Measurements from ENCODE around the gene QPCTL.
"Not testable (repeated sequence)": the region's sequence is repeated elsewhere in the genome, so short reads cannot be mapped to it uniquely, and the experiment has no call there.

Gene QPCTL

DNA sequence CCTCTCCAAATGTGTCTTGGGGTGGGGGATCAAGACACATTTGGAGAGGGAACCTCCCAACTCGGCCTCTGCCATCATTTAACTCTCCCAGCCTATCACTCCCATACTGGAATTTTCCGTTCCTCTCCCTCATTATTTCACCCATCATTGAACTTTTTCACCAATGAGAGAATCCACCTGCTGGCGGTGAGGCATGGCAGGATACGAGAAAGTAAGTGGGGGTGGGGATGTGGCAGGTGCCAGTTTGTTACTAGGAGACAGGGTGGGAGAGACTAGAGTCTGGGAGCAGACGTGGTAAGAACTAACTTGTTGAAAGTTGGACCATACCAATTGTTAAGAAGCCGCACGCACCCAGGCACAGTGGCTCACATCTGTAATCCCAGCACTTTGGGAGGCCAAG lies 17.5 kb upstream of the QPCTL start:
- in situ Hi-C loops (cut with MboI; ENCODE audit: low sequenced_read_pairs) = no loop called here

DNA sequence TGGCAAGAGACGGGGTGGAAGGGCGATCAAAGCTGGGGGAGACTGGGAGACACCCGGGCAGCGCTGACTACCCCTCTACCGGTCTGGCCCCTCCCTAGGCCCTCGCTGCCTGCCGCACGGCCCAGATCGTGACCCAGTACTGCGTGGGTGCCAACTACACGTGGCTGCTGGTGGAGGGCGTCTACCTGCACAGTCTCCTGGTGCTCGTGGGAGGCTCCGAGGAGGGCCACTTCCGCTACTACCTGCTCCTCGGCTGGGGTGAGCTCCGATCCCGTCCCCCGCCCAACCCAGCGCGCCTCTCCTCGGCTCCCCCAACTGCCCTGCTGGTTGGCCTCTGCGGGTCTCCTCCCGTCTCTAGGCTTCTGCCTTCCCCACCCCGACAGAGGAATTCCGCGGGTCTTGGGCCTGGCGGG lies 15.6 kb upstream of the QPCTL start:
- in situ Hi-C loops (cut with MboI; ENCODE audit: low sequenced_read_pairs) = no loop called here

DNA sequence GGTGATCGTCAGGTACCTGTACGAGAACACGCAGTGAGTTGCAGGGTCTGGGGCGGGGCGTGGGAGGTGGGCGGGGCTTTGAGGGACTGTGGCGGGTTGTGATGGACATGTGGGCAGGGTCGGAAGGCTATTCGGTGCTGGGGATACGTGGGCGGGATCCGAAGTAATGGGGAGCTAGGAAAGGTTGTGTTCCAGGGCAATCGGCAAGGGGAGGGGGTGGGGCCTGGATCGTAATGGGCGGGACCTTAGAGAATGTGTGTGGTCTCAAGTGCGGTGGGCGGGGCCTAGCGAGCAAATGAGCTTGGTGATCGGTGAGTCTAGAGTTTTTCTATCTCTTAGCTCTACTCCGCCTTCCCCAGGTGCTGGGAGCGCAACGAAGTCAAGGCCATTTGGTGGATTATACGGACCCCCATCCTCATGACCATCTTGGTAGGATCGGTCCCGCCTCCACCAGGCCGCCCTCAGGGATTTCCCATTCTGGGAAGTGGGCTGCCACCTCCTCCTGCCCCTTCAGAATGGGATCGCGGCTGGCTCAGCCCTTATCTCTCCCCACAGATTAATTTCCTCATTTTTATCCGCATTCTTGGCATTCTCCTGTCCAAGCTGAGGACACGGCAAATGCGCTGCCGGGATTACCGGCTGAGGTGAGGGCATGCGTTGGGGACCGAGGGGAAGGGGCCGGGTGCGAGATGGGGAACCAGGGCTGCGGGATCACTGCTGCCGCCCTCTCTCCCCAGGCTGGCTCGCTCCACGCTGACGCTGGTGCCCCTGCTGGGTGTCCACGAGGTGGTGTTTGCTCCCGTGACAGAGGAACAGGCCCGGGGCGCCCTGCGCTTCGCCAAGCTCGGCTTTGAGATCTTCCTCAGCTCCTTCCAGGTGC lies 14.9 kb upstream of the QPCTL start:
- in situ Hi-C loops (cut with MboI; ENCODE audit: low sequenced_read_pairs) = no loop called here

DNA sequence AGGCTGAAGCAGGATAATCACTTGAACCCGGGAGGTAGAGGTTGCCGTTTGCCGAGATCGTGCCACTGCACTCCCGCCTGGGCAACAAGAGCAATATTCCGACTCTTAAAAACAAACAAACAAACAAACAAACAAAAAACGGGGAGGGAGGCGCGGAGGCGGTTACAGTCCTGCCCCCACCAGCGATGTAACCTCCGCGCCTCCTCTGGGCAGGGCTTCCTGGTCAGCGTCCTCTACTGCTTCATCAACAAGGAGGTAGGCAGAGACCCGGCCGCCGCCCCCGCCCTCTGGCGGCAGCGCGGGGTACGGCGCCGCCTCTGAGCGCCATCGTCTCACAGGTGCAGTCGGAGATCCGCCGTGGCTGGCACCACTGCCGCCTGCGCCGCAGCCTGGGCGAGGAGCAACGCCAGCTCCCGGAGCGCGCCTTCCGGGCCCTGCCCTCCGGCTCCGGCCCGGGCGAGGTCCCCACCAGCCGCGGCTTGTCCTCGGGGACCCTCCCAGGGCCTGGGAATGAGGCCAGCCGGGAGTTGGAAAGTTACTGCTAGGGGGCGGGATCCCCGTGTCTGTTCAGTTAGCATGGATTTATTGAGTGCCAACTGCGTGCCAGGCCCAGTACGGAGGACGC lies 11.0 kb upstream of the QPCTL start:
- in situ Hi-C loops (cut with MboI; ENCODE audit: low sequenced_read_pairs) = no loop called here

DNA sequence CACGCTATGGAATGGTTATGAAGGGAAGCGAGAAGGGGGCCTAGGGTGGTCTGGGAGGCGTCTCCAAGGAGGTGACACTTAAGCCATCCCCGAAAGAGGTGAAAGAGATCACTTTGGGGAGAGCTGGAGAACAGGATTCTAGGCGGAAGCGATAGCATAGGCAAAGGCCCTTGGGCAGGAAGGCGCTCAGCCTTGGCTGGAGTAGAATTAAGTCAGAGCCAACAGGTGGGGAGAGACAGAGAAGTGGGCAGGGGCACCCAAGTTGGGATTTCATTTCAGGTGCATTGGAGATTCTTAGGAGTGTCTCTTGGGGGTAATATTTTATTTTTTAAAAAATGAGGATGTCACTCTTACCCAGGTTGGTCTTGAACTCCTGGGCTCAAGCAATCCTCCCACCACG lies 10.3 kb upstream of the QPCTL start:
- in situ Hi-C loops (cut with MboI; ENCODE audit: low sequenced_read_pairs) = no loop called here

DNA sequence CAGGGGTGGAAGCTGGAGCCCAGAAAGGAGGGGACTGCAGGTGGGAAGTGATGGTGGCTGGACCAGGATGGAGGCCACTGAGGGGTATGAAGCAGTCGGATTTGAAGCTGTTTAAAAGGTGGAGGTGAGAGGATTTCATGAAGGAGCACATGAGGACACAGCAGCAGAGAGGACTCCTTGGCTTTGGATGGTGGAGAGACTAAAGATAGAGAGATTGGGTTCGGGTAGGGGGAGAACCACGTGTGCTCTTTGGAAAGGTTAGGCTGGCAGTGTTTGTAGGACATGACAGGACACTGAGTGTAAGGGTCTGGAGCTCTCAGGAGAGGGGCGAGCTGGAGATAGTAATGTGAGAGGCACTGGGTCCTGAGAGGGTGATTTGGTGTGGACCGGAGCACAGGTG lies 9.6 kb upstream of the QPCTL start:
- in situ Hi-C loops (cut with MboI; ENCODE audit: low sequenced_read_pairs) = no loop called here

DNA sequence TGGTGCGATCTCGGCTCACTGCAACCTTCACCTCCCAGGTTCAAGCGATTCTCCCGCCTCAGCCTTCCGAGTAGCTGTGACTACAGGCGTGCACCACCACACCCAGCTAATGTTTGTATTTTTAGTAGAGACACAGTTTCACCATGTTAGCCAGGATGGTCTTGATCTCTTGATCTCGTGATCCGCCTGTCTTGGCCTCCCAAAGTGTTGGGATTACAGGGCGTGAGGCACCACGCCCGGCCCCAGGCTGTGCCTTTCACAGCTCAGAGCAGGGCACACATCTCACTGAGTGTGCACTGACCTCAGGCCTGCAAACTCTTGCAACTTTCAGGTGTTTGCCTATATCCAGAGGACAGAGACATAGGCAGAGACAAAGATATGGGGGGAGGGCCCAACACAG lies 7.4 kb upstream of the QPCTL start:
- in situ Hi-C loops (cut with MboI; ENCODE audit: low sequenced_read_pairs) = not testable (repeated sequence)

DNA sequence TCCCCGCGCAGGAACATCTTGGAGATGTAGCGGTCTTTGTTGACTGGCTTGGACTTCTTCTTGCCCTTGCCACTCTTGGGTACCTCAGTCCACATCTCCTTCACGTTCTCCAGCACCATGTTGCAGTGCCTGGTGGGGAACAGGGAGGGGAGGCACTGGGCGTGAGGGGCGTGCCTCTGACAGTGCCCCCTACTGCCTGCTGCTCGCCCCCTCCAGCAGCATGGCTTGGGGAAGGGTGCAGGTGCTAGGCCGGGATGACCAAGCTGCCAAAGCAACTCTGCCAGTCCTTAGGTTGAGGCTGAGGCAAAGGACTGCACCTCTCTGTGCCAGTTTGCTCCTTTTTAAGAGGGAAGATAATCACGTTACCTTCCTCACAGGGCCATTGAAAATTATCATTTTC lies 4.9 kb upstream of the QPCTL start:
- in situ Hi-C loops (cut with MboI; ENCODE audit: low sequenced_read_pairs) = no loop called here

DNA sequence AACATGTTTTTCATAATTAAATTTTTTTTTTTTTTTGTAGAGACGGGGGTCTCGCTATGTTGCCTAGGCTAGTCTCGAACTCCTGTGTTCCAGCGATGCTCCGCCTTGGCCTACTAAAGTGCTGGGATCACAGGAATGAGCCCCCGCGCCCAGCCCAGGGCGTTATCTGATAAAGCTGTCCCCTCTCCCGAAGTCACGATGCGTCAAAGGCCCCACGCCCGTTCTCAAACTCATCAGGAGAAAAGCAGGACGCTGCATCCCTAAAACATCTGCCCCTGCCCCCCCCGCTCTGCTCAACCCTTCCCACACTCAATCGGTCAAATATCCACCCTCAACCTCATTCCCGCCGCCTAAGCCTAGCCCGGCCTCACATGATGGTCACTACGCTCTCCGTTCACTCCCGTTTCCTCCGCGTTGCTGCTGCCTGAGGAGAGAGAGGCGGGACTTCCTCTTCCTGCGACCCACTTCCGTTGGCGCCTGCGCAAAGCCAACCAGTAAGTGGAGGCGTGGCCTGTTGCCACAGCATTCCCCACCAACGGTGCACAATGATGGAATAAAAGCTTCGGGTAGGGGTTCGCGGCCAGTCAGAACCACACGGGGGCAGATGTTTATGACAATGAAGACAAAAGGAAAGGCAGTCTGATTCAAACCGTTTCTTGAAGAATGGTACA lies 815 bp upstream of the QPCTL start, which contains the start of gene SNRPD2:
Gene SNRPD2 (minus strand): TSS at position 438 of the 671 bp plus-strand sequence. CDS start 65 bp downstream, at position 373.
- in situ Hi-C loops (cut with MboI; ENCODE audit: low sequenced_read_pairs) = no loop called here

DNA sequence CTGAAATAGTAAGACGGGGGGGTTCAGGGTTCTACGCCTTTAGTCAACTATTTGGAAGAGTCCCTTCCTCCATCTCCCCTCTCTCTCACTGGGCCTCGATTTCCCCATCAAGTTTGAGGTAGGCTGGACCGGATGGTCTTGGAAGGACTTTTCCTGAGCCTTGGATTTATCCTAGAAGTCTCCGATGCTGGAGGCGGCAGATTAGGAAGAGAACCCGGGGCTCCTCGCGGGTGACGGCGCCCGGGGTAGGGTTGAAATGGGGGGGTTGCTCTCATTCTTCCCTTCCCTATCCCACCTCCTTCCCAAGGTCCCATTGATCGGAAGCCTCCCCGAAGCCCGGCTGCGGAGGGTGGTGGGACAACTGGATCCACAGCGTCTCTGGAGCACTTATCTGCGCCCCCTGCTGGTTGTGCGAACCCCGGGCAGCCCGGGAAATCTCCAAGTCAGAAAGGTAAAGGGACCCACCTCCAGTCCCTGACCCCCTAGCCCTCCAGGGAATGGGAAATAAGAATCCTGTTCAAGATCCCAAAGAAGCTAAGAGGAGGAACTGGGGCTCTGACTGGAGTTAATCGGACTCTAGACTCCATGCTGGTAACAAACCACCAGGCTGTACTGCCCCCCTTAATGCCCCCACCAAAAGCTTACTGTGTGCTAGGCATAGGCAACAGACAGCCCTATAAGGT lies 781 bp downstream of the QPCTL start:
- in situ Hi-C loops (cut with MboI; ENCODE audit: low sequenced_read_pairs) = no loop called here

DNA sequence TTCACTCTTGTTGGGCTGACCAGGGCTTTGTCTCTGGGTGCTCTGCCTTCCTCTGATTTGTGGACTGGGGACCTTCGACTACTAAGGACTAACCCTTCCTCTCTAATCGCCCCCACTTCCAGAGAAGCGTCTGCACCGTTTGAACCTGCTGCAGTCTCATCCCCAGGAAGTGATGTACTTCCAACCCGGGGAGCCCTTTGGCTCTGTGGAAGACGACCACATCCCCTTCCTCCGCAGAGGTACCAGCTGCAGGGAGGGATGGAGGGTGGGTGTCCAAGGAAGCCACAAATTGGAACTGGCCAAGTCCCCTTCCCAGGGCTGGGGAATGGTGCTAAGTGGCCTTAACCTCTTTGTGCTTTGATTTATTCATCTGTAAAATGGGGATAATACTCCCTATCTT lies 9.2 kb downstream of the QPCTL start:
- in situ Hi-C loops (cut with MboI; ENCODE audit: low sequenced_read_pairs) = no loop called here

DNA sequence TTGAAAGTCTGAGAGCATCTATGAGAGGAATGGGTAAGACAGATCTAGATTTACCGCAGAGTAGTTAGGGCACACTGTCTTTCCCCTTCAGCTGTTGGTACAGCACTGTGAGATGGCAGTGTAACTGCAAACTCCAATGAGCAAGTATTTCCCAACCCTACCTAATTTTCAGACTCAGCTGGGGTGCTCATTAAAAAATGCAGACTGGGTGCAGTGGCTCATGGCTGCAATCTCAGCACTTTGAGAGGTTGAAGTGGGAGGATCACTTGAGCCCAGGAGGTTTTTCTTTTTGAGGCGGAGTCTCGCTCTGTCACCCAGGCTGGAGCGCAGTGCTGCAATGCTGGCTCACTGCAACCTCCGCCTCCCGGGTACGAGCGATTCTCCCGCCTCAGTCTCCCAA lies 12.6 kb downstream of the QPCTL start:
- in situ Hi-C loops (cut with MboI; ENCODE audit: low sequenced_read_pairs) = no loop called here

DNA sequence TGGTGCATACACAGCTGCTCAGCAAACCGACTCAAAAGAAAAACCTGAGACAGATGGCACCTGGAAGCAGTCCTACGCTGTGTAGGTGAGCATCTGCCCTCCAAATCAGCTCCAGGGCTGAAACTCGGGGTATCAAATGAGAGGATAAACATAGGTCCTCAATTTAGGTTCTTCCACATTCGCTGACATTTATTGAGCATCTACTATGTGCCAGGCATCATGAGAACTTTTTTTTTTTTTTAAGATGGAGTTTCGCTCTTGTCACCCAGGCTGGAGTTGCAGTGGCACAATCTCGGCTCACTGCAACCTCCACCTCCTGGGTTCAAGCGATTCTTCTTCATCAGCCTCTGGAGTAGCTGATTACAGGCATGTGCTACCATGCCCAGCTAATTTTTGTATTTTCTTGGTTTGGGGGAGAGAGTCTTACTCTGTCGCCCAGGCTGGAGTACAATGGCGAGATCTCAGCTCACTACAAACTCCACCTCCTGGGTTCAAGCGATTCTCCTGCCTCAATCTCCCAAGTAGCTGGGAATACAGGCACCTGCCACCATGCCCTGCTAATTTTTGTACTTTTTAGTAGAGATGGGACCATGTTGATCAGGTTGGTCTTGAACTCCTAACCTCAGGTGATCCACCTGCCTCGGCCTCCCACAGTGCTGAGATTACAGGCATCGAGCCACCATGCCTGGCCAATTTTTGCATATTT lies 13.4 kb downstream of the QPCTL start:
- in situ Hi-C loops (cut with MboI; ENCODE audit: low sequenced_read_pairs) = no loop called here

DNA sequence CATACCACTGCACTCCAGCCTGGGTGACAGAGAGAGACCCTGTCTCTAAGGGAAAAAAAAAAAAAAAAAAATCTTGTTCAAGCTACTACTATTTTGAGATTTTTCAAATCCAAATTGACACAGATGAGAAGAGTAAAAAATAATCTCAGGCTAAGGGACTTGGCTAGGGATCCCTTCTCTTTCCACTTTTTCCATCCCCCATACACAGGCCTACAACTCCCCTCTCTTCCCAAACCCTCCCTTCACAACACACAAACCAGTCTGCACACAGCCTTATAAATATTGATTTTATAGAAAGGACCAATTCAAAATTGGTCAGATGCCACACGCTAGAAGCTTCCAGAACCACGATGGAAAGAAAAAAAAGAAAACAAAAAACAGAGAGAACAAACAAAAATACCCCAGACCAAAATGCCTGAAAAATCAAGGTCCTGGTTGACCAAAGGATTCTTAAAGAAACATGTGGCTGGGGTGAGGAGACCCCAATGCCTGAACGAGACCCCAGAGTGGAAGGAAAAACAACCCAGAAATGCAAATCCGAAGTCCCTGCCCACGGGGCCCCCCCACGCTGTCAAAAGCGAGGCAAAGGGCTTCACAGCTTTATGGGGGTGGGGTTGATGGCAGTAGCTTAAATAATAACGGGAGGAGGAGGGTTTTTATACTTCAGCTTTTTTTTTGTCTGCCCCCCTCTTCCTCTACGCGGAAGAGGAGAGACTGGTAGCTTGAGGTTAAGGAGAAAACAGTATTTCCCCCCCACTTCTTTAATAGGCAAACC lies 18.1 kb downstream of the QPCTL start:
- in situ Hi-C loops (cut with MboI; ENCODE audit: low sequenced_read_pairs) = no loop called here

DNA sequence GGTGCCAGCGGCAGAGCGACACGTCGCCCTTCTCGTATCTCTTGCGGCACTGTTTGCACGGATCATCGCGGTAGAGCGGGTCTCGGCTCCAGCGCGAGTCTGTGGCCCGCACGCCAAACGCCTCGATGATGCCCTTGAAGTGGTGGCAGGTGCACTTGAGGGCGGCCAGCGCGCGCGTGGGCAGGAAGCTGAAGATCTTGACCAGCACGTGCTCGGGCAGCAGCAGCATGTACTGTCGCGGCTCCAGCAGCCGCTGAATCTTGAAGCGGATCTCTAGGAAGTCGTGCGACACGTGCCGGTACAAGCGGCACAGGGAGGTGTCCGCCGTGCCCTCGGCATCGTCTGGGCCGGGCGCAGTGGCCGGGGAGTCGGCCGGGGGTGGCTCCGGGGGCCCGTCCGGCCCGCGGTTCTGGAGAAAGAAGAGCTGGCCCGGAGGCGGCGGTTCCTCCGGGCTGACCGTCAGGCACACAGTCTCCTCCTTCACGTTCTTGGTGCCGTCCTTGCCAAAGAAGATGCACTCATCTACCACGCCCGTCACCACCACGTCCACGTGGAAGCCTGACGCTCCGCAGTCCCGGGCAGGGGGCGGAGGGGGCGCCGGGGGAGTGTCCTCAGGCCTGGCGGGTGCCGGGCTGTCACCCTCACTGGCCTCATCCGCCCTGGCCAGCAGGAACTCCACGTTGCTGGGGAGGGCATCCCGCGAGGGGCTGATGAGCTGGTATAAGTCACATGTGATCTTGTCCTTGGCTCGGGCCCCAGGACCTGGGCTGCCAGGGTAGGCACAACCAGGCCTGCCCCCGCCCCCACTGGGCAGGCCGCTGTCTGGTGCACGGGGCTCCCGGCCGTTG lies 19.6 kb downstream of the QPCTL start:
- in situ Hi-C loops (cut with MboI; ENCODE audit: low sequenced_read_pairs) = no loop called here

DNA sequence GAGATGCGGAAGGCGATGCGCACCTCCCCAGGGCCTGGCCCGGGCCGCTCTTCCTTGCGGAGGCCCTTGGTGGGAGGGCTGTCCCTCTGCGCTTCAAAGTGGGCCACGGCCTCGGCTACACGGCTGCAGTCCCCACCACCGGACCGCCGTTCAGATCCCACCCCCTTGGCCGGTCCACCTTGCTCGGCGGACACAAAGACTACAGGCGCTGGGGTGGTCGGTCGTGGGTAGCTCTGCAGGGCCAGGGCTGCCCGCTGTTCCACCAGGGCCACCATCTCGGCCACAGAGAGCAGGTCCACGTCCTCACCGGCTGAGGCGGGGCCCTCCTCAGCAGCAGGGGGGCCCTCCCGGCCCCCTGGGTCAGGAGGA lies 20.2 kb downstream of the QPCTL start:
- in situ Hi-C loops (cut with MboI; ENCODE audit: low sequenced_read_pairs) = no loop called here

DNA sequence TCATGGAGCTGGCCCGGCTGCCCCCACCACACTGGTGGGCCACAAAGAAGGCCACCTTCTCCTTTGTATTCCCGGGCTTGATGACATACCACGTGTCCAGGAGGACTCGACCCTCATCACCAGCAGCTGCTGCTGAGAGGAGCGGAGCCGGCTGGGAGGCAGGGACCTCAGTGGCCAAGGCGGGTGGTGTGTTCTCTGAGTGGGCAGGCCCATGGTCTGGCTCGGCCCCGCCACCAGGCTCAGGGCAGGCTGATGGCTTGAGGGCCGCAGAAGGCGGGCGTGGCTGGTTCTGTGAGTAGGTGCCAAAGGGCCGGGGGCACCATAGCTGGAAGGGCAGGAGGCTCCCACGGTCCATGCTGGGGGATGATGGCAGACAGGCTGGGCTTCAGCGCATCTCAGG lies 20.7 kb downstream of the QPCTL start:
- in situ Hi-C loops (cut with MboI; ENCODE audit: low sequenced_read_pairs) = no loop called here

DNA sequence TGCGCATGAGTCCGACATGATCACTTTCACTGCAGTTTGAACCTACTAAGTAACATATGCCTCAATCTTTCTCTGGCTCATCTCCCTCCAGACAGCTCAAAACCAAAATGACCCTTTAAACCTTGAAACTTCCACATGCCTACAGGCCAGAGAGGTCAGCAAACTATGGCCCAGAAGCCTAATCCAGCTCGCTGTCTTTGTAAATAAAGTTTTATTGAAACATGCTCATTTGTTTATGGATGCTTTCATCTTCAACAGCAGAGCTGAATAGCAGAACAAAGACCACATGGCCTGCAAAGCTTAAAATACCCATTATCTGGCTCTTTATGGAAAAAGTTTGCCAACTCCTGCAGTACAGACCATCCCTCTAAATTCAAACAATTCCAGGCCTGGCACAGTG lies 22.7 kb downstream of the QPCTL start:
- in situ Hi-C loops (cut with MboI; ENCODE audit: low sequenced_read_pairs) = no loop called here
